ENCODE data around the gene GPER1.

Gene GPER1

DNA sequence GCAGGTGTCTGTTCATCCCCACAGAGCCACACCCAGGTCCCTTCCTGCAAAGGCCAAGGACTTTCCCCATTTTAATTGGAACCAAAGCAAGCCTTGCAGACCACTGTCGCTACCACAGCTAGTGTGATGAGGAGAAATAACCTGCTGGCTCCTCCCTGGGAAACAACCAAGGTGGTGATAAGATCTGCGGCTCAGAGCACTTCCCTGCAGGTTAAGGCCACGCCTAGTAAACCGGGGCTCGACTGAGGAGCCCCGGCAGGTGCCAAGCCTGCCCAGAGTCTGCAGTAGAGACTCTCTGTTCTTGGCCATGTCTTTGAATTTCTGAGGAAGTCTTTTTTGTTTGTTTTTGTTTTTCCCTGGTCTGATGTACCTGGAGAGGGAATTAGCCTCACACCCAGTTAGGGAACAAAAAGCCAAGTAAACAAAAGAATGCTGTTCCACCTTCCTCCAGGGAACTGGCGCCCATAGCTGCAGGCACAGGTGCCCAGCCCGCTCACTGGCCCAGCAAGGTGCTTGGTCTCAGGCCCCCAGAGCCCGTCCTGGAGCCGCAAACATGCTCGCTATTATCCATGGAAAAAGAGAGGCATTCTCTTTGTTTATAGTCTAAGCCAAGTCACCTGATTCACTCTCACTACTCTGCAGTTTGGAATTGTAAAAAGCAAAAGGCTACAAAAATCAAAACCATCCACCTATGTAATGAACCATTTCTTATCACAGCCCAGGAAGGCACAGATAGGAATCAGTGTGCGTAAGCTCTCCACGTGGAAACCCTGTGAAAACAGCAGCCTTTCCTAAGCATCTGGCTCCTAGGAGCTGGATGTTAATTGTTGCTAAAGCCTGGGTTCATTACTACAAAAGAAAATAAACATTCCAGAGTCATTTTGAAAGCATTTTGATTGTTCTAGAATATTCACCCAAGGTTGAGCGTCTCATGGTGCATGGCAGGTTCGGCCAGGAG lies 40.9 kb upstream of the GPER1 start:
- H3K27me3 ChIP-seq (ENCODE audit: control insufficient read depth, insufficient read depth, low read length) = no peaks in the 10 kb centered on the region
- WGBS (ENCODE audit: insufficient coverage, insufficient read length) = no CpG with 5 or more reads among the region's 15 CpGs
- H3K4me3 ChIP-seq (ENCODE audit: low read length) = no peak overlapping the region
- no peaks in the 10 kb centered on the region for H3K9me3 ChIP-seq (ENCODE audit: control insufficient read depth, insufficient read depth, low read length)
- H3K36me3 ChIP-seq (ENCODE audit: control insufficient read depth, insufficient read depth, low read length) = no peaks in the 10 kb centered on the region; the same call in 1 of the 2 replicates
- no peak overlapping the region for H3K27ac ChIP-seq (ENCODE audit: low read length)
- no peak for DNase-seq (ENCODE audit: low read depth, low spot score)
- no peaks in the 10 kb centered on the region for H3K4me1 ChIP-seq (ENCODE audit: control insufficient read depth, insufficient read depth, low read length)

DNA sequence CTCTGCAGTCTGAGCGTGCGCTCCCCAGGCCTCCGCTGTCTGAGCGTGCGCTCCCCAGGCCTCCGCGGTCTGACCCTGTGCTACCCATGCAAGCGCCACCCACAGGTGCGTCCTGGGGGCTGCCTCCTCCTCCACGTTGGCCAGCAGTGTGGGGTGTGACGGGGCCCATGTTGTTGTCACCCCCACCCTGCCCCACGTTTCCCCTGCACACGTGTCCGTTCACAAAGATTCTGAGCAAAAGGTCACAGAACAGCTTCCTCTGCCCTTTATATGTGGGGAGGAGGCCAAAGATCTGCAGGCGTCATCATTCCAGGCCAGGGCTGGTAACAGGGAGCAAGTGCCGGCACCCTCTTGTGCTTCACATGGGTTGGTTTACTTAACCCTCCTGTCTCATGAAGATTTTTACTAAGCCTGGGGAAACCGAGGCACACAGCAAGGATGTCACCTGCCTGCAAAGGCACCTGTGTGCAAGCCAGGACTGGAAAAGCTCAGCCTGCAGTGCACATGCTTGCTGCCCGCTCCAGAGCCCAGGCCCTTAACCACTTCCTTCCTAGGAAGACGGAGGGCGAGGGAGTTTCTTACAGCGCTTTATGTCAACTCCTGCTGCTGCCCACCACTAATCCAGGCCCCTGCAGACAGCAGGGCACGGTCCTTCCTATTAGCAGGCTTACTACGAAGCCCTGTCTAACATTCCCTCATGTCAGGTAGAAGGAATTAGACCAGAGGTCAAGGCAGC lies 38.7 kb upstream of the GPER1 start:
- DNase-seq (ENCODE audit: low read depth, low spot score) = no peak
- no peak overlapping the region for H3K4me3 ChIP-seq (ENCODE audit: low read length)
- no peak overlapping the region for H3K27ac ChIP-seq (ENCODE audit: low read length)

DNA sequence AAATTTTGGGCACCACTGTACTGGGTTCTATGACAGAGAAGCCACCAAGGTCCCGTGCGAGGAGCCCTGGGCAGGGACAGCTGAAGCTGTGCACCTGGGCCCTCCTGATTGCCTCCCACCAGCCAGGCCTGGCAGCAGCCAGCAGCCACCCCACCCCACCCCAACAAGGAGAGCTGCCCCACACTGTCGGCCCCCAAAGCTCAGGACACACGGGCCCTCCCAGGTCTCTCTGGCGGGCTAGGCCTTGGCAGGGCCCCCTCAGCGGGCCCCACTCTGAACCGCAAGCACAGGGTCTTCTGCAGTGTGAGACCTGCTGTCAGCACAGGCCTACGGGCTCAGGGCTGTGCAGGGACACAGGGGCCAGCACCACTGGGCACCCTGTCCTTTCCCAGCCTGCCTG lies 38.1 kb upstream of the GPER1 start:
- no peak overlapping the region for H3K4me3 ChIP-seq (ENCODE audit: low read length)
- no peaks in the 10 kb centered on the region for H3K9me3 ChIP-seq (ENCODE audit: control insufficient read depth, insufficient read depth, low read length)
- H3K36me3 ChIP-seq (ENCODE audit: control insufficient read depth, insufficient read depth, low read length) = no peaks in the 10 kb centered on the region; the same call in 1 of the 2 replicates
- H3K27me3 ChIP-seq (ENCODE audit: control insufficient read depth, insufficient read depth, low read length) = no peaks in the 10 kb centered on the region
- H3K27ac ChIP-seq (ENCODE audit: low read length) = no peak overlapping the region
- no CpG with 5 or more reads among the region's 8 CpGs for WGBS (ENCODE audit: insufficient coverage, insufficient read length)
- no peak for DNase-seq (ENCODE audit: low read depth, low spot score)
- peaks cover 10% of the 10 kb centered on the region; the same call in 1 of the 2 replicates for H3K4me1 ChIP-seq (ENCODE audit: control insufficient read depth, insufficient read depth, low read length)

More for the DNA sequence above, 38.7 kb upstream of the GPER1 start:
- Histone ChIP-seq H3K36me3 (ENCODE audit: control insufficient read depth, insufficient read depth, low read length) (no peaks in the 10 kb centered on the region; the same call in 1 of the 2 replicates), H3K4me1 (ENCODE audit: control insufficient read depth, insufficient read depth, low read length) (peaks cover 8% of the 10 kb centered on the region; the same call in 1 of the 2 replicates), H3K9me3 (ENCODE audit: control insufficient read depth, insufficient read depth, low read length) (no peaks in the 10 kb centered on the region), H3K27me3 (ENCODE audit: control insufficient read depth, insufficient read depth, low read length) (no peaks in the 10 kb centered on the region)
- no CpG with 5 or more reads among the region's 23 CpGs for whole genome bisulfite sequencing (ENCODE audit: insufficient coverage, insufficient read length)

DNA sequence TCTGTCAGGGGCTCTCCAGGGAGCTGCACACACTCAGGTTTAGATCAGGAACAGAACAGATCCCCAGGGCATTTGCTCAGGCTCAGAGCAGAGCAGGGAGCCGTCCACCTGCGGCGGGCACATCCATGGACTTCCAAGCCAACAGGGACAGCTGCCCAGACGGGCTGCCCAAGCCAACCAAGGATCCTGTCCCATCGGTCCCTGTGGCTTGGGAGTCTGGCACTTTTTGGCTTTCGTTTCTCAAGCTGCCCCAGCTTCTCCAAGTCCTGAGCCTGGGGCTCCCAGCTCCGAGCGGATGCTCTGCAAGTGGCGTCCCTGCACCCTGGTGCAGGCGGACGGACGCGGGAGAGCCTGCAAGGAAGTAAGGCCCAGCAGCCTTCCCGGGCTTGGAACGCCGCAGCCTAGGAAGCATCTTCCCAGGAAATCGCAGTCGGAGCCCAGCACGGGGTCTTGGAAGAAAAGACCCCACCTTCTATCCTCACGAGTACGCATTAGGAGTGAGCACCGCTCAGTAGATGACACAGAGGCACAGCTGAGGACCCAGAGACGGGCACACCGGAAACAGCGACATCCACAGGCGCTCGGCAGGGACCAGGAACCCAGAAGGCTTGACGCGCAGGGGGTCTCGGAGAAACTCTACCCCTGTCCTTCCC lies 37.5 kb upstream of the GPER1 start:
- no peak overlapping the region for H3K4me3 ChIP-seq (ENCODE audit: low read length)
- no peaks in the 10 kb centered on the region for H3K9me3 ChIP-seq (ENCODE audit: control insufficient read depth, insufficient read depth, low read length)
- H3K4me1 ChIP-seq (ENCODE audit: control insufficient read depth, insufficient read depth, low read length) = peaks cover 10% of the 10 kb centered on the region; the same call in 1 of the 2 replicates
- no peak overlapping the region for H3K27ac ChIP-seq (ENCODE audit: low read length)
- H3K36me3 ChIP-seq (ENCODE audit: control insufficient read depth, insufficient read depth, low read length) = no peaks in the 10 kb centered on the region; the same call in 1 of the 2 replicates
- no CpG with 5 or more reads among the region's 30 CpGs for WGBS (ENCODE audit: insufficient coverage, insufficient read length)
- no peaks in the 10 kb centered on the region for H3K27me3 ChIP-seq (ENCODE audit: control insufficient read depth, insufficient read depth, low read length)
- DNase-seq (ENCODE audit: low read depth, low spot score) = no peak

DNA sequence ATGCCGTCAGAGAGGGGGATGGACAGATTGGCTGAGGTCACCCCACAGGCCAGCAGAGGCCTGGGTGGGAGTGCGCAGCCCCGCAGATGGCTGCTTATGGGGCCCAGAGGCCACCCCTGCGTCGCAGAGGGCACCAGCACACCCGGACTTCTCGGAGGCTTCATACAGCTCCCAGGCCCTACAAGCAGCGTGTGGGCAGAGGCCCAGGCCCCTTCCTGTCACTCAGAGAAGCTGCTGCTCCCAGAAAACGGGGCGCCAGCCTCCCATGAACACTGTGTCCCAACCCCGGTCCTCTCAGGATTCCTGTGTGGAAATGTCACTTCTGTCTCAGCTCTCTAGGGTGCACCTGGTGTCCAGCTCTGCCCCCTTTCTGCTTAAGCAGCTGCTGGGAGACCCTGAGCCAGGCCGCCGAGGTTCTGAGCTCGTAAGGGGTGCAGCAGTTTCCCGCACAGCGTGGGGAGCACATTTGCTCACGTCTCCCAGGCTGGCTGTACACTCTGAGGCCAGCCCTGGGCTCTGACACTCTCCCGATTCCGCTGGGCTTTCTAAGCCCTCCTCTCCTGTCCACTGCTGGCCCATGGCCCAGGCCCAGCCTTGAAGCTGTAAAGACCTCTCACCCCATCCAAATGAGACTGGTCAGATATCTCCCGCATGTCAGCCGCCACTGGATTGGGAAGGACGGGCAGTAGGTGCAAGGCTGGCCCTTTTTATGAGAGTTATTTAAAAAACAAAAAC lies 36.8 kb upstream of the GPER1 start:
- no peak overlapping the region for H3K4me3 ChIP-seq (ENCODE audit: low read length)
- H3K27me3 ChIP-seq (ENCODE audit: control insufficient read depth, insufficient read depth, low read length) = no peaks in the 10 kb centered on the region
- peaks cover 10% of the 10 kb centered on the region; the same call in 1 of the 2 replicates for H3K4me1 ChIP-seq (ENCODE audit: control insufficient read depth, insufficient read depth, low read length)
- no CpG with 5 or more reads among the region's 22 CpGs for WGBS (ENCODE audit: insufficient coverage, insufficient read length)
- H3K27ac ChIP-seq (ENCODE audit: low read length) = no peak overlapping the region
- DNase-seq (ENCODE audit: low read depth, low spot score) = no peak
- H3K36me3 ChIP-seq (ENCODE audit: control insufficient read depth, insufficient read depth, low read length) = no peaks in the 10 kb centered on the region; the same call in 1 of the 2 replicates
- no peaks in the 10 kb centered on the region for H3K9me3 ChIP-seq (ENCODE audit: control insufficient read depth, insufficient read depth, low read length)

DNA sequence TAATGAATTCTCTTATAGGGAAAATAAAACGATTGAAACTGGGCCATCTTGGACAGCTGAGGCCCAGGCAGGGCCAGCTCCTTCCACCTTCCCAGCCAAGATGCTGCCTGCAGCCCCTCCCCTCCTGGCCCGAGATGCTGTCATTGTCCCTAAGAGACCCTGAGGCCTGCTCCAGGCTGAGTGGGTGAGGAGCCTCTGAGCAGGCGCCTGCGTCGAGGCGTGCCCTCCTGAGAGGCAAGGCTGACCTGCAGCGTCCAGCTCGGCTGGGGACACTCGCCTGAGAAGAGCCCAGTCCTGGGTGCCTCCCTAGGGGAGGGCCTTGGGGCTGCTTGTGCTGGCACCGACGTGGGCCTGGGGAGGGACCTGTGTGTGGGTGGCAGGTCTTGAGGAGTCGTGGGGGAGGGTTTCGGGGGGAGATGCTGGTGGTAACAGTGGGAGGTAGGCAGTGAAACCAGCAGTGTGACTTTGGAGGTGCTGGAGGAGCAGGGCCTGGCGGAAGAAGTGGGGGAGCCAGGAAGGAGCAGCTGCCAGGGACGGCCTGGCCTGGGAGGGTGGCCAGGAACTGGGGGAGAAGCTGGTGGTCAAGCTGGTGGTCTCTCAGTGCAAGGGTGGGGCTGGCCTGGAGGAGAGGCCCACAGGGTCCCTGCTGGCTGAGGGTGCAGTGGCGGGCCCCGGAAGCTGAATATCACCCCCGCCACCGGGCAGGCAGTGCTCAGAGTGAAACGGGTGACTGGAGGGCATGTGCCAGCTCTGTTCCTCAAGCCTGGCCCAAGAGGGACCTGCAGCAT lies 35.7 kb upstream of the GPER1 start:
- Histone ChIP-seq H3K9me3 (ENCODE audit: control insufficient read depth, insufficient read depth, low read length) (no peaks in the 10 kb centered on the region), H3K27ac (ENCODE audit: low read length) (no peak overlapping the region), H3K4me1 (ENCODE audit: control insufficient read depth, insufficient read depth, low read length) (peaks cover 10% of the 10 kb centered on the region; the same call in 1 of the 2 replicates), H3K27me3 (ENCODE audit: control insufficient read depth, insufficient read depth, low read length) (no peaks in the 10 kb centered on the region), H3K4me3 (ENCODE audit: low read length) (no peak overlapping the region), H3K36me3 (ENCODE audit: control insufficient read depth, insufficient read depth, low read length) (peaks cover under 1% of the 10 kb centered on the region; the same call in 1 of the 2 replicates)
- DNase-seq (ENCODE audit: low read depth, low spot score) = no peak
- no CpG with 5 or more reads among the region's 20 CpGs for WGBS (ENCODE audit: insufficient coverage, insufficient read length)

DNA sequence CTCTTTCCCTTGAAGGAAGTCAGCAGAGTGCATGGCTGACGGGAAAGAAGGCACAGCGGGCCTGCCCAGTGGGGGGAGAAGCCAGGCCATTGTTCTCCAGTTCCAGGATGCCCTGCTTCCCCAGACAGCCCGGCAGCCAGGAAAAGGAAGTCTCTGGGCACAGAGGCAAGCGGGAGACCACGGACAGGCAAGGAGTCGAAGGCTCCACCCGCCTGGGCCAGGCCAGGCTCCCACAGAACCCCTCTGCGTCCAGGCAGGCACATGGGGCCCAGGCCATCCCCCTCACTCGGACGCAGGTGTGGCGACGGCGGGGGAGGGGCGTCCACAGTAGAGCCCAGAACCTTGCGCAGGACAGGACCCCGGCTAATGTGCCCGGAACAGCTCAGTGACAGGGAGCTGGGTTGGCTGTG lies 34.9 kb upstream of the GPER1 start:
- Histone ChIP-seq H3K4me1 (ENCODE audit: control insufficient read depth, insufficient read depth, low read length) (peaks cover 10% of the 10 kb centered on the region; the same call in 1 of the 2 replicates), H3K9me3 (ENCODE audit: control insufficient read depth, insufficient read depth, low read length) (no peaks in the 10 kb centered on the region), H3K36me3 (ENCODE audit: control insufficient read depth, insufficient read depth, low read length) (peaks cover 5% of the 10 kb centered on the region; the same call in 1 of the 2 replicates), H3K27ac (ENCODE audit: low read length) (no peak overlapping the region), H3K27me3 (ENCODE audit: control insufficient read depth, insufficient read depth, low read length) (no peaks in the 10 kb centered on the region), H3K4me3 (ENCODE audit: low read length) (no peak overlapping the region)
- no peak for DNase-seq (ENCODE audit: low read depth, low spot score)
- no CpG with 5 or more reads among the region's 17 CpGs for WGBS (ENCODE audit: insufficient coverage, insufficient read length)

DNA sequence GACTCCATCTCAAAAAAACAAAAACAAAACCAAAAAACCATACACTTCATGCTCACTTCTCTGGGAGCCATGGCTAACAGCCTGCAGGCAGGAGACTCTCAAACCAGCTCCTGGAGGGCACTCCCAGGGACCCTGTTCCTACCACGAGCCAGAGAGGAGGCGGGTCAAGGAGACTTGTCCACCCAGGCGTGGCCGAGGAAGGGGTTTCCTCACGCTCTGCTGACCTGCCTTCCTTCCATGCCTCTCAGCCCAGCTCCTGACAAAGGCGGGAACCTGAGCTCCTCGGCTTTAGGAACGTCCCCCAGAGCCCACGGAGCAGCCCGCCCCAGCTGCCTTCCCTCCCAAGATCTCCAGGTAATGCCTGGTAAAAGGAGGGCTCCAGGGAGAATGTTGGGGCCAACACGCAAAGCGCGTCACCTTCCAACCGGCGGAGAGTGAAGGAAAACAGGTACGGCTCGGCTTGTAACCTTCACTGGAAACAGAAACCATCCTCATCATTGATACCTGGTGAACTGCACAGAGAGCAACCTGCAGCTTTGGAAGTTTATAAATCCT lies 34.0 kb upstream of the GPER1 start:
- no peaks in the 10 kb centered on the region for H3K27me3 ChIP-seq (ENCODE audit: control insufficient read depth, insufficient read depth, low read length)
- DNase-seq (ENCODE audit: low read depth, low spot score) = no peak

DNA sequence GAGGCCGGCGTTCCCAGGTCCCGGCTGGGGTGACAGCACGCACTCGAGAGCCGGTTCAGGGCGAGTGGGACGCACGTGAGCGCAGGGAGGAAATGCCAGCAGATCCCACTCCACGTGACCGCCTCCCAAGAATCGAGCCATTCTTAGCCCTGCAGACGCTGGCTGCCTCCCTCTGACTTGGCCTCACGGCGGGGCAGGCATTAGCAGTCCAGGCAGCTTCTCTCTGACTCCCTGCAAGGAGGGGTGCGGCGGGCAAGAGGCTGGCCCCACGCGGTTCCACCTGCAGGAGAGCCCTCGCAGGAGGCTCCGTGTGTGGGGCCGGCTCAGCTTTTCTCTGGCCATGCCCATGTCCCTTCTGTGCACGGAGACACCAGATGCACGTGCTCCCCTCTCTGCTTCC lies 33.5 kb upstream of the GPER1 start:
- DNase-seq (ENCODE audit: low read depth, low spot score) = no peak
- Histone ChIP-seq H3K4me3 (ENCODE audit: low read length) (no peak overlapping the region), H3K27me3 (ENCODE audit: control insufficient read depth, insufficient read depth, low read length) (no peaks in the 10 kb centered on the region), H3K36me3 (ENCODE audit: control insufficient read depth, insufficient read depth, low read length) (peaks cover 5% of the 10 kb centered on the region; the same call in 1 of the 2 replicates), H3K4me1 (ENCODE audit: control insufficient read depth, insufficient read depth, low read length) (peaks cover 10% of the 10 kb centered on the region; the same call in 1 of the 2 replicates), H3K9me3 (ENCODE audit: control insufficient read depth, insufficient read depth, low read length) (no peaks in the 10 kb centered on the region), H3K27ac (ENCODE audit: low read length) (no peak overlapping the region)
- WGBS (ENCODE audit: insufficient coverage, insufficient read length) = no CpG with 5 or more reads among the region's 25 CpGs

More for the DNA sequence above, 34.0 kb upstream of the GPER1 start:
- H3K4me3 ChIP-seq (ENCODE audit: low read length) = no peak overlapping the region
- H3K9me3 ChIP-seq (ENCODE audit: control insufficient read depth, insufficient read depth, low read length) = no peaks in the 10 kb centered on the region
- no peak overlapping the region for H3K27ac ChIP-seq (ENCODE audit: low read length)
- WGBS (ENCODE audit: insufficient coverage, insufficient read length) = no CpG with 5 or more reads among the region's 17 CpGs
- peaks cover 5% of the 10 kb centered on the region; the same call in 1 of the 2 replicates for H3K36me3 ChIP-seq (ENCODE audit: control insufficient read depth, insufficient read depth, low read length)
- peaks cover 10% of the 10 kb centered on the region; the same call in 1 of the 2 replicates for H3K4me1 ChIP-seq (ENCODE audit: control insufficient read depth, insufficient read depth, low read length)
